IMR-90 (cell line): Measurements from ENCODE around the gene STAT5B. TPM values are rescaled to one million over a fixed set of nuclear protein-coding genes. Genes with fewer than 3 reads are reported as not detected.

Experiments
- ATAC-seq: fragments of 200-7000 bp; cut with Tn5 transposase; 2 replicates; pipeline ENCODE4 v1.9.1; 2020; ENCODE audit warnings: low read depth, mild to moderate bottlenecking, moderate library complexity
- BruUV-seq: library from RNA; stranded (reverse); fragments of 400-500 nt; replicated peaks from 2 replicates; lab custom pipeline; 2021; lab: Mats Ljungman, UMichigan
- CTCF ChIA-PET: fragments of 300-600 bp; formaldehyde crosslinking; extraction: SDS; loops from one replicate; lab custom pipeline; 2021; ENCODE audit warnings: antibody characterized with exemption; lab: Yijun Ruan, JAX
- POLR2A ChIA-PET: fragments of 300-600 bp; sonication (Branson Sonifier 250); formaldehyde crosslinking; loops from one replicate; lab custom pipeline; 2022; ENCODE audit warnings: antibody characterized with exemption; ENCODE audit not compliant: unreplicated experiment; lab: Charles Lee
- DNase-seq: peaks from one replicate; pipeline ENCODE4 v3.0.0; 2013
- H2AFZ ChIP-seq: replicated peaks from 2 replicates; pipeline ENCODE3; 2013; ENCODE audit warnings: low read length, mild to moderate bottlenecking; ENCODE audit not compliant: poor library complexity
- H2AK5ac ChIP-seq: 2 replicates; pipeline ENCODE4 v1.6.1; 2013; ENCODE audit warnings: low read depth, low read length, inconsistent platforms
- H2AK9ac ChIP-seq: replicated peaks from 2 replicates; pipeline ENCODE3; 2013; ENCODE audit warnings: mild to moderate bottlenecking, low read depth, low read length, moderate library complexity; ENCODE audit not compliant: poor library complexity
- H2BK120ac ChIP-seq: 2 replicates; pipeline ENCODE4 v1.6.1; 2013; ENCODE audit warnings: low read depth, low read length, inconsistent platforms
- H2BK15ac ChIP-seq: 3 replicates; pipeline ENCODE4 v1.6.1; 2013; ENCODE audit warnings: low read depth, low read length, inconsistent platforms
- H2BK20ac ChIP-seq: 2 replicates; pipeline ENCODE4 v1.6.1; 2013; ENCODE audit warnings: low read depth, mild to moderate bottlenecking, inconsistent platforms, low read length, moderate library complexity
- H2BK5ac ChIP-seq: 2 replicates; pipeline ENCODE4 v1.6.1; 2013; ENCODE audit warnings: mild to moderate bottlenecking, low read depth, low read length, inconsistent platforms; ENCODE audit not compliant: poor library complexity, severe bottlenecking
- H3K14ac ChIP-seq: replicated peaks from 2 replicates; pipeline ENCODE4 v1.6.1; 2013; ENCODE audit warnings: low read depth, low read length, inconsistent platforms
- H3K18ac ChIP-seq: 2 replicates; pipeline ENCODE4 v1.6.1; 2013; ENCODE audit warnings: low read depth, low read length, control low read depth
- H3K23ac ChIP-seq: 2 replicates; pipeline ENCODE4 v1.6.1; 2013; ENCODE audit warnings: low read depth, low read length, inconsistent platforms
- H3K27ac ChIP-seq: 2 replicates; pipeline ENCODE4 v1.5.1; 2013; ENCODE audit warnings: mild to moderate bottlenecking, control low read depth, low read length; ENCODE audit not compliant: insufficient read depth
- H3K27me3 ChIP-seq: 2 replicates; pipeline ENCODE4 v1.6.1; 2013; ENCODE audit warnings: low read length; ENCODE audit not compliant: control insufficient read depth, insufficient read depth
- H3K36me3 ChIP-seq: 2 replicates; pipeline ENCODE4 v1.6.1; 2013; ENCODE audit warnings: low read length, mixed read lengths; ENCODE audit not compliant: control insufficient read depth, insufficient read depth
- H3K4ac ChIP-seq: 2 replicates; pipeline ENCODE4 v1.6.1; 2013; ENCODE audit warnings: low read depth, low read length, inconsistent platforms
- H3K4me1 ChIP-seq: 2 replicates; pipeline ENCODE4 v1.6.1; 2013; ENCODE audit warnings: low read length, mixed read lengths; ENCODE audit not compliant: control insufficient read depth, insufficient read depth
- H3K4me2 ChIP-seq: 2 replicates; pipeline ENCODE4 v1.6.1; 2013; ENCODE audit warnings: low read depth, mild to moderate bottlenecking, control low read depth, low read length, moderate library complexity
- H3K4me3 ChIP-seq: 2 replicates; pipeline ENCODE4 v1.5.1; 2013; ENCODE audit warnings: low read depth, mild to moderate bottlenecking, control low read depth, low read length, moderate library complexity; ENCODE audit not compliant: insufficient read depth
- H3K56ac ChIP-seq: 2 replicates; pipeline ENCODE4 v1.6.1; 2013; ENCODE audit warnings: low read length, inconsistent platforms; ENCODE audit not compliant: insufficient read depth; ENCODE audit errors: extremely low read depth
- H3K79me1 ChIP-seq, 2 experiments: 2 replicates each; pipeline ENCODE4 v1.6.1; 2013; ENCODE audit warnings: low read length in 2 of 2, inconsistent platforms in 1 of 2, low read depth in 1 of 2
- H3K9ac ChIP-seq: 2 replicates; pipeline ENCODE4 v1.6.1; 2013; ENCODE audit warnings: low read depth, low read length, control low read depth
- H3K9me1 ChIP-seq: 2 replicates; pipeline ENCODE4 v1.6.1; 2013; ENCODE audit warnings: low read length, inconsistent platforms; ENCODE audit not compliant: insufficient read depth
- H3K9me3 ChIP-seq: 2 replicates; pipeline ENCODE4 v1.6.1; 2013; ENCODE audit warnings: low read length; ENCODE audit not compliant: control insufficient read depth, insufficient read depth
- H4K20me1 ChIP-seq: 2 replicates; pipeline ENCODE4 v1.6.1; 2013; ENCODE audit warnings: low read length, inconsistent platforms; ENCODE audit not compliant: insufficient read depth
- H4K5ac ChIP-seq: 2 replicates; pipeline ENCODE4 v1.6.1; 2013; ENCODE audit warnings: mild to moderate bottlenecking, low read depth, low read length, control low read depth
- H4K8ac ChIP-seq, 2 experiments: 2 replicates each; pipeline ENCODE4 v1.6.1; 2013; ENCODE audit warnings: low read depth in 2 of 2, low read length in 2 of 2, control low read depth in 1 of 2, inconsistent platforms in 1 of 2
- H4K91ac ChIP-seq: 2 replicates; pipeline ENCODE4 v1.6.1; 2013; ENCODE audit warnings: low read depth, low read length, inconsistent platforms; ENCODE audit not compliant: insufficient read depth
- CHD1 ChIP-seq: IDR thresholded peaks from 2 replicates; pipeline ENCODE4 v1.6.1; 2012; ENCODE audit warnings: low read depth, low read length, improper control_type of control experiment
- MAZ ChIP-seq: IDR thresholded peaks from 2 replicates; pipeline ENCODE4 v1.6.1; 2012; ENCODE audit warnings: low read depth, mild to moderate bottlenecking, low read length, improper control_type of control experiment, moderate library complexity, borderline replicate concordance
- MXI1 ChIP-seq: IDR thresholded peaks from 2 replicates; pipeline ENCODE4 v1.6.1; 2012; ENCODE audit warnings: low read depth, mild to moderate bottlenecking, low read length, moderate library complexity, borderline replicate concordance
- WGBS, 2 experiments: methylation state at CpG; one replicate each; pipeline versions ENCODE4 v1.1.5 to v1.1.7; 2013; ENCODE audit warnings: missing lambda C conversion rate in 2 of 2; ENCODE audit not compliant: insufficient read length in 1 of 2; ENCODE audit errors: extremely low coverage in 2 of 2; 5-methylcytosine and 5-hydroxymethylcytosine counted together
- dilution Hi-C: fragments of 300-500 bp; cut with HindIII; formaldehyde crosslinking; loops from one replicate; pipeline ENCODE4 v1.14.3; 2018; ENCODE audit warnings: low sequenced_read_pairs; ENCODE audit not compliant: unreplicated experiment
- in situ Hi-C: fragments of 300-500 bp; cut with MboI; formaldehyde crosslinking; loops from 3 replicates; pipeline ENCODE4 v1.14.3; 2019; ENCODE audit warnings: low sequenced_read_pairs, inconsistent platforms, mixed read lengths
- intact Hi-C: fragments of 100-400 bp; cut with micrococcal nuclease; formaldehyde crosslinking; loops from 2 replicates; pipeline ENCODE4 v1.10.0; 2022
- polyA plus RNA-seq, 3 experiments: library from polyadenylated mRNA; depleted of rRNA; stranded (reverse); fragments of >200 nt; gene quantifications; 2 replicates each; pipeline ENCODE4 v1.2.3, GENCODE V29; 2012; ENCODE audit warnings: low replicate concordance in 1 of 3
- total RNA-seq: library from RNA; depleted of rRNA; stranded (reverse); fragments of >200 nt; gene quantifications from 2 replicates; pipeline ENCODE4 v1.2.3, GENCODE V29; 2012

STAT5B gene
- total and polyA plus RNA-seq, 2 of the 4 experiments (the other 2 are of a cell fraction): 24.4 to 29.6 TPM

- in situ Hi-C loops (no loop called here), dilution Hi-C loops (no loop called here), intact Hi-C loops (no loop called here)
- no peak overlapping the region for H3K4ac ChIP-seq
- H4K8ac ChIP-seq: no peak overlapping the region
- H3K27me3 ChIP-seq: no peaks in the 10 kb centered on the region
- no peak overlapping the region for H3K4me2 ChIP-seq
- H3K4me3 ChIP-seq: no peak overlapping the region
- H4K91ac ChIP-seq: no peak overlapping the region
- no peak overlapping the region for H3K14ac ChIP-seq
- ChIA-PET CTCF (no interaction called here), POLR2A (interaction anchor here (0.7 kb wide), 1 partner anchor 49 kb away, joined by 5 read pairs; no protein-coding TSS in a partner anchor)
- H2AK5ac ChIP-seq: no peak overlapping the region
- H3K27ac ChIP-seq: no peak overlapping the region
- peaks cover 27 to 72% of the 10 kb centered on the region in 2 experiments for H3K79me1 ChIP-seq
- H3K18ac ChIP-seq: no peak overlapping the region
- H3K4me1 ChIP-seq: peaks cover 4% of the 10 kb centered on the region
- no peak overlapping the region for H2BK5ac ChIP-seq
- no CpG with 5 or more reads among the region's 5 CpGs for WGBS, 2 experiments
- ATAC-seq: no peak
- H3K56ac ChIP-seq: no peak overlapping the region
- H2AK9ac ChIP-seq: no peak overlapping the region
- H3K9ac ChIP-seq: no peak overlapping the region
- H3K36me3 ChIP-seq: peaks cover 3% of the 10 kb centered on the region
- no peak overlapping the region for H2BK15ac ChIP-seq
- H2AFZ ChIP-seq: no peak overlapping the region
- H2BK20ac ChIP-seq: no peak overlapping the region
- BruUV-seq: no TSS peak
- peaks cover 3% of the 10 kb centered on the region for H3K9me1 ChIP-seq
- H4K5ac ChIP-seq: no peak overlapping the region
- H3K9me3 ChIP-seq: no peaks in the 10 kb centered on the region
- TF ChIP-seq MAZ (no peak), CHD1 (no peak), MXI1 (no peak)
- H3K23ac ChIP-seq: no peak overlapping the region
- H4K20me1 ChIP-seq: peaks cover 16% of the 10 kb centered on the region; the same call in 1 of the 2 replicates
- H2BK120ac ChIP-seq: no peak overlapping the region
- no peak for DNase-seq
Measured at GRCh38 chr17:42230225-42230624, 46.0 kb downstream of the STAT5B start.
